ENCODE data around the gene HUNK.
"Not testable (repeated sequence)": the region's sequence is repeated elsewhere in the genome, so short reads cannot be mapped to it uniquely, and the experiment has no call there.

The HUNK gene

GRCh38 chr21:31871371-31871770, 1.4 kb upstream of the HUNK start:
- DNase-seq = not testable (repeated sequence)

GRCh38 chr21:31872072-31872451, 758 bp upstream of the HUNK start:
- DNase-seq = no peak

- DNase-seq = no peak
Measured at GRCh38 chr21:31873275-31873695, 465 bp downstream of the HUNK start.

DNA sequence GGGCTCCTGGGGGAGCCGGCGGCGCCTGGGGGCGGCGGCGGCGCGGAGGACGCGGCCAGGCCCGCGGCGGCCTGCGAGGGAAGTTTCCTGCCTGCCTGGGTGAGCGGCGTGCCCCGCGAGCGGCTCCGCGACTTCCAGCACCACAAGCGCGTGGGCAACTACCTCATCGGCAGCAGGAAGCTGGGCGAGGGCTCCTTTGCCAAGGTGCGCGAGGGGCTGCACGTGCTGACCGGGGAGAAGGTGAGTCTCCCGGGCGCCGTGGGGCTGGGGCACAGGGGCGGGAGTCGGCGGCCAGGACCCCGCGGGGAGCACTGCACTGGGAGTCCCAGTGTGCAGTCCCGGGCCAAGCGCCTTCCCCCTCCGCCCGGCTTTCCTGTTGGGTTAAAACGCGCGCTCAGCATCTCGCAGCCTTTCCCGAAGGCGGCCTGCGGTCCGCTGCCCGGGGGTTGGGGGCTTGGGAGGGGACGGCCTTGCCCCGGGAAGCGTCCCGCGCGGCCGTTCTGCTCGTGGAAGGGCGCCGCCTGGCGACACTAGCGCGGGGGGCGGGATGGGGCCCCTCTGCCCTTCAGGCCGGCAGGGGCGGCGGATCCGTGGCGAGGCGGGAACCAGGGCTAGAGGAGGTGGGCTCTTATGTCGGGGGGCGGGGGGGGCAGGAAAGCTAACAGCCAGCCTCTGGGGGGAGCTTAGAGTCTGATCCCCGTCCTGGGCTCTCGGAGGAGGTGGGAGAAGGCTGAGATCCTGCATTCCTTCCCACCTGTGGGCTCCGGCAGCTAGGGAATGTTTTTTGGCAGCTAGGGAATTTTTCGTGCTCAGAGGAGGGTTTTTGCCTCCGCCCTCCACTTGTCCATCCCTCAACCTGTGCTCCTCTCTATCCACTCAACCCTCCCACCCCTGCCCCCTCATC, 1.1 kb downstream of the HUNK start:
- DNase-seq = peak in 1 of 2 donors; percentile 31

DNA sequence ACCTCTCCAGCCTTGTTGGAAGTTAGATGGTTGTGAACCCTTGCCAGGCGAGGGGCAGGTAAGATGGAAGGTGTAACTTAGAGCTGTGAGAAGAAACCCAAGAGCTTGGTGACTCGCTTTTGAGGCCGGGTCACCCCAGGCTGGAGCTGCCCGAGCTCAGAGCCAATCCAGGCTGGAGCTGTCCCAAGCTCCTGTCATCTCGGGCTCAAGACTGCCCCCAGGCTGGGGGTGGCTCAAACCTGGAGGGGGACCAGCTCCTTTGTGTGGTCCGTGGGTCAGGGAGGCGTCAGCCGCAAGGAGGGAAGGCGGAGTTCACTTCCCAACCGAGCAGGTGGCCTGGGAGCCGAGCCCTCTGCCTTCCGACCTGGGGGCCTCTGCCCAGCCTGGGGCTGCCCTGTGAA, 2.0 kb downstream of the HUNK start:
- no peak for DNase-seq

DNA sequence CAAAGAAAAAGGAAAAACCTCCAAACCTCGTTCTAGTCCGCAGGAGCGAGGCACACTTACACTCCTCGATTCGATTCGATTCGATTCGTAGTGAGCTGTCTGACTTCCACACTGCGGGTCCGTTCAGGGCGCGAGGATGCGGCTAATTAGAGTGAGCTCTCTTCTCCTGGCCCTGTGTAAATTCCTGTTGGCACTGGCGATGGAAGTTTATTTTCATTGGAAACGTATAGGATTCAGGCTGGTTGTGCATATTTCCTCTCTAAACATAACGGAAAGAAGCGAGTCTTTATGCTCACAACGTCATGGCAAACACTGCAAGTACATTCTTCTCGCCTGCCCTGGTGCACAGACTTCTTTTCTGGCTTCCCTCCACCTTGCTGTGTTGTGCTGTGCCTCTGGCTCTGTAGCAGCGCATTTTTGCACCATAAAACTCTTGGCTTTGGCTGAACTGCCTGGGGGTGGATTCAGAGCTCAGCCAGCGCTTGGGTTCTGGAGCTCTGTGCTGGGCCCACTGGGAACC, 2.7 kb downstream of the HUNK start:
- no peak for DNase-seq

GRCh38 chr21:31877463-31877957, 4.7 kb downstream of the HUNK start:
- DNase-seq = no peak

DNA sequence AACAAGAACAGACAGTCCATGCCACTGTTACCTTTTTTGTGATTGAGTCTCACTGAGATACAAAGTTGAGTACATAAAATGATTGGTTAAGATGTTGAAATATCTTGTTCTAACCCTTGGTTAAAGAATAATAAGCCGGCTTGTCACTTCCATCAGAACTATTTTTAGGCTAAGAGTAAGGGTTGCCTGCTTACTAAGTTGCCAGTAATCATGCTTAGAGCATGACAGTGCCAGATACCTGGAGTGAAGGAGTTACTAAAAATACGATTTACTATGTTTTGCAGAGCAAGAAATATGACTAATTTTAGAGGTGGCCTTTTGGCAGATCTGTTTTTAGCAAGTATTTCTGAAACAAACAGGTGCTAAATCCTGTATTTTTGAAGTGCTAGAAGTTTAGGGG, 6.0 kb downstream of the HUNK start:
- DNase-seq = no peak

- no peak for DNase-seq
Measured at GRCh38 chr21:31879241-31879650, 6.4 kb downstream of the HUNK start.

DNA sequence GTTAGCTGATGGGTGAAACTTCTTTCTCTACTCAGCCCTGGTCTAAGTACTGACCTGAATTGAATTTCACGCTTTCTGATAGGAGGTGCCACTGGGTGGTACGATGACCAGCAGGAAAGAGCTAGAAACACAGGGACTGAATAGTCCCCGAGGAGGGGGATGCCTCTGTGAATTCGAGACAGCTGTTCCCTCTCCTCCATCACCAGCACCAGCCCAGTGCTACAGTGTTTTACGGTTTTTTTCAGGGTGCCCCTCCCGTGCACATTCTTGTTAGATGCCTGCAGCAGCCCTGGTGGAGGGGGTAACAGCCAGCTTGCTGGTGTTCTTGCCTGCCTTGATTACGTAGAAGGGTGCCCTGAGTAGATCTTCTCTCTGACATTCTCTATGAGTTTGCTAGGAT, 7.1 kb downstream of the HUNK start:
- DNase-seq = no peak

- no peak for DNase-seq
Measured at GRCh38 chr21:31880816-31881215, 8.0 kb downstream of the HUNK start.

DNA sequence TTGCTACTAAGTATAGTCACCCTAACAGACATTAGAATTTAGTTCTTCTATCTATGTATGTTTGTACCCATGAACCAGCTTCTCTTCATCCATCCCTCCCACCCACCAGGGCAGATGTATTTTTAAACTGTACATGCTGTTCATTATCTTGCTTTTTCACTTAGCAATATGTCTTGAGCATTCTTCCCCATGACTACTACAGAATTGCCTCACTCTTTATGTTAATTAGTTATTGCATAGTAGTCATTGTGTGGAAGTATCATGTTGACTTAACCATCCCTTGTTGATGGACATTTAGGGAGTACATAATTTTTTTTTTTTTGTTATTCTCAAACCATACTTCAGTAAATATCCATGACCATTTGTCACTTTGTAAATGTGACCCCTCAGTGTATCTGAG, 9.9 kb downstream of the HUNK start:
- peak in 1 of 2 donors; percentile 3 for DNase-seq

DNA sequence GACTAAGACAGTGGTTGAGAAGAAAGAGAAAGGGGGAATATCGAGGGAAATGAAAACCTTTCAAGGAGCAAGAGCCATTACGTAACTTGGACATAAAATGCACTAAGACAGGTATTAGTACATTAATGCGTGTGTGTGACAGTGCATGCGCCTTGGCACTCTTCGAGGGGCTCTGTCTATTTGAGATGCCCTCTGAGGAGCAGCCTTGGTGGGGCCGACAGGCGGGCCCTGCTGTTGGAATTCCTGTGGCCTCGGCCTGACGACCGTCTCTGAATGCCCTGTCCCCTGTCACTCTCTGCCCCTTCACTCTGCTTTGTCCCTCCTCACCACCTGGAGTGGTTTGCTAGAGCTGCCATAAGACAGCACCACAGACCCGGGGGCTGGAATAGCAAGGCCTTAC, 12.3 kb downstream of the HUNK start:
- no peak for DNase-seq

- DNase-seq = no peak
Measured at GRCh38 chr21:31886915-31887314, 14.1 kb downstream of the HUNK start.

GRCh38 chr21:31887391-31887841, 14.6 kb downstream of the HUNK start:
- DNase-seq = no peak

DNA sequence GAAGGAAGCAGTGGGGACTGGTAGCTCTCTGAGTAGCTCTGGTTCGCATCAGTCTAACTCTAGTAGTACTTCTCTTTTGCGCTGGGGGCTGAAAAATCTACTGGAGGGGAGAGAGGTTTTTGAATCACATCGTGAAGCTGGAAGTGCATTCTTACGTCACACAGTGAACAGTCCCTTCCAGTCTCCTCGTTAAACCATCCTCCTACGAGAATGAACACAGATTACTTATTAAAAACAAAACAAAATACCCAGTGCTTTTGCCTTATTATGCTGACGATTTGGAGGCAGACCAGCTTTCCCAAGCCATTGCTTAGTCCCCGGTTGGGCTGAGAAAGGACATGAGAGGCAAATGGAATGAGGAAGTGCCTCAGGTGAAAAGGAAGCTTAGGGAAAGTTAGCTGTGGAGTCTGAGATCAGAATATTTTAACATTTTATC, 16.1 kb downstream of the HUNK start:
- DNase-seq = no peak

DNA sequence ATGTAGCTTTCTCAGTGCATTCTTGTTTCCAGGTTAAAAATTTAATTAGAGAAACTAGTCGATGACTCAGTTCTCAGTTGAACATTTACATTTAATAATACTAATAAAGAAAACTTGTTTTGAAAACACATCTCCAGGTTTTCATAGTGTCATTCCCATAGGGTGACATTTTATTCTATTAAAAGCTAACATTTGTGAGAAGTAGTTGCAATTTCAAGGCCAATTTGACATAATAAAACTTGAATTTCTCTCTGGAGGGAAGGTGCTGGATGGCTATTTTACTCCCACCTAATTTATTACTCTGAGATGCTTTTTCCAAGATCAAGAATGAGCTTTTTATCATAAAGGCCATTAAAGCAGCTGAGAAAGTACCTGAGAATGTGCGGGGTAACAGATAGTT, 16.6 kb downstream of the HUNK start:
- no peak for DNase-seq

DNA sequence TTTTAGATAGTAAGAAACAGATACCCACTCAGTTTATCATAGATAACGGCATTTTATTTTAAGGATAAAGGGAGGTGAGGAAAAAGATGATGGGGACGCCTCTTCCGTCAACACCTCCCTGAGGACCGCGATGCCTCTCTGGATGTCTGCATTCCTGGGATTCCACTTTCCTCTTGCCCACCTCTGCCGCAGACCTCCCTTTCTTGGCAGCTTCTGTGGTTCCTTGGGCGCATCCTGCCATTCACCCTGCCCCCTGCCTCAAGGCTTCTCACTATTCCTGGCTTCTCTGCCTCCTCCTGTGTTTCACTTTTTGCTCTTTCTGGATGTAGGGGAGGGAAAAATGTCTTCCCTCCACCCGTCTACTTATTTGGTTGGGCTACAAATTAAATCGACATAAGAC, 19.9 kb downstream of the HUNK start:
- no peak for DNase-seq

GRCh38 chr21:31893851-31894415, 21.1 kb downstream of the HUNK start:
- DNase-seq = no peak

DNA sequence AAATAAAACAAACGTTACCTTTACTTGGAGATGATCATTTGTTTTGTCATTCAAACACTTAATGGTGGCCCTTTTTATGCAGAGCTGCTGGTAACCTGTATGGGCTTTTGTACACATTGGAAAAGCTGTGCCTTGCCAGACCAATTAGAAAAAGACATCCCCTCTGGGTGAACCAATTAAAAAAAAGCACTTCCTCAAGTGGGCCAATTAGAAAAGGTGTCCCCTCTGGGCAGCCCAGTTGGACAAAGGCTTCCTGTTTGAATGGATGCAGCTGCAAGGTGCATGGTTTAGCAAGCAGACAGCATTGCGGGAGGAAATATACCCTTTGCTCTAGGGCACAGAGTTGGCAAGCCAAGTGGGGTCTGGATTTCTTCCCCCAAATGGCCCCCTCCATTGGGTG, 21.6 kb downstream of the HUNK start:
- DNase-seq = no peak

DNA sequence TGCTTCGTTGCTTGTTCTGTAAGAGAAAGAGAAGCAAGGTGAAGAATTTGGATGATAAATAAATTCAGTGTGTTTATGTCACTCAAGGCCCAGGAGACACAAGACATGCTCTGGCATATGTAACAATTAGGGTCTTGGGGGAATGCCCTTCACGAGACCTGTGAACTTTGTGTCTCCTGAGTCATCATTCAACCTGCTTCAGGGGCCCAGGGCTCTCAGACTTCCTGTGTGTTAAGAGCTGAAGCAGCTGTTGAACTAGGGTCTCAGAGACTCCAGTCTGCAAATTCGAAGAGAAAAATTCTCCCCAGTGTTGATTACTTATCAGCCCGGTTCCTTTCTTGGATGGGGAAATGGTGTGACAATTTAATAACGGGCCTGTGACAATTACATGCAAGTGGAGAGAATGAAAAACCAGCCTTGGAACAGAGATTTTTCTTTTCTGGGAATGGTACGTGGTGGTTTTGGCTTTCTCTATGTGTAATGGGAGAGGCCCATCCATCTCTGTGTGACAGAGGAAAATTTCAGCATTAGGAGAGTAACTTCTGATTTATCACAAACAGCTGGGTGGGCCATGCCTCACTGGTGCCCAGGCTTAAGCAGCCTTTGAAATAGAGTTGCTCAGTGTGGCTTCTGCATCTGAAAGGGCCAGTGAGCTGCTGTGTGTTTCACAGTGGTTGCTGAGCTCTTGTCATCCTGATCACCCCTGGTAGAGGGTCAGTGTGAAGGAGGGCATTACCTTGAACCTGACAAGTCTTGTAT, 22.4 kb downstream of the HUNK start:
- DNase-seq = no peak

DNA sequence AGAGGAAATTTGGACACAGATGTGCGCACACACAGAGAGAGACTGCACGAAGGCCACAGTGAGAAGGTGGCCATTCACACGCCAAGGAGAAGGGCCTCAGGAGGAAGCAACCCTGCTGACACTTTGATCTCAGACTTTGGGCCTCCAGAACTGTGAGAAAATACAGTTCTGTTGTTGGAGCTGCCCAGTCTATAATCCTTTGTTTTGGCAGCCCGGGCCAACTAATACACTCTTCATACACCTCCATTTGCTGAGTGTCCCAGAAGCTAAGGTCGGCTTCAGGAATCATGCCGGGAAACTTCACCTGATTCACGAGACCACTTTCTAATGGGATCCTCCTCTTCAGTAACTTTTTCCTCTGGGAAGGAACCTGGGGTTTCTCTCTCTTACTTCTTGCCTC, 23.2 kb downstream of the HUNK start:
- no peak for DNase-seq

DNA sequence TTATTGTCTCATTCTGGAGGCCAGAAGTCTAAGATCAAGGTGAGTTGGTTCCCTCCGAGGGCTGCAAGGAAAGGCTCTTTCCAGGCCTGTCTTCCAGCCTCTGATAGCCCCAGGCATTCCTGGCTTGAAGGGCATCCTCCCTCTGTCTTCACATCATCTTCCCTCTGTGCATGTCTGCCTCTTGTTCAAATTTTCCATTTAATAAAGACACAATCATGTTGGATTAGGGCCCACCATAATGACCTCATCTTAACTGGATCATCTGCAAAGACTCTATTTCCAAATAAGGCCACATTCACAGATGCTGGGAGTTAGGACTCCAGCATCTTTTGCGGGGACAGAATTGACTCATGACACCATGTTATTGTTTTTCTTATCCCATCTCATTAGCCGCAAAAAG, 24.5 kb downstream of the HUNK start:
- no peak for DNase-seq
